Activated T-cell treated with anti-CD3 and anti-CD28 coated beads, Interleukin-2, amount 50 U/mL, for 72 hours (primary cell): ENCODE results near the gene XPO6. TPM values are rescaled to one million over a fixed set of nuclear protein-coding genes. Genes with fewer than 3 reads are reported as not detected.
A peak's percentile ranks its signal among the peaks of the same experiment; 100 is the strongest.

Experiments
- ATAC-seq, 2 donors: fragments of 150-1000 bp; cut with Tn5 transposase; replicated peaks in 1 of 2; 2 replicates each; pipeline ENCODE4 v1.10.0; 2021; ENCODE audit warnings: moderate library complexity in 2 of 2, mild to moderate bottlenecking in 1 of 2
- DNase-seq, 2 donors: peaks; one replicate each; pipeline ENCODE4 v3.0.0; 2021 to 2022; ENCODE audit warnings: mixed read lengths in 1 of 2
- H3K27ac Mint-ChIP-seq: one replicate; pipeline ENCODE4 v1.8.0; 2022; ENCODE audit warnings: mild to moderate bottlenecking, moderate library complexity, mixed read lengths
- H3K27me3 Mint-ChIP-seq: one replicate; pipeline ENCODE4 v1.8.0; 2022; ENCODE audit warnings: low read depth, mixed read lengths
- H3K36me3 Mint-ChIP-seq, 2 donors: one replicate each; pipeline ENCODE4 v1.8.0; 2022; ENCODE audit warnings: mixed read lengths in 2 of 2, mild to moderate bottlenecking in 1 of 2; ENCODE audit not compliant: insufficient read depth in 2 of 2
- H3K4me1 Mint-ChIP-seq: one replicate; pipeline ENCODE4 v1.8.0; 2022; ENCODE audit warnings: low read depth, mixed read lengths
- H3K4me3 Mint-ChIP-seq, 2 donors: one replicate each; pipeline ENCODE4 v1.8.0; 2022; ENCODE audit warnings: mild to moderate bottlenecking in 2 of 2, mixed read lengths in 2 of 2, moderate library complexity in 2 of 2
- H3K9me3 Mint-ChIP-seq, 2 donors: one replicate each; pipeline ENCODE4 v1.8.0; 2022; ENCODE audit warnings: mixed read lengths in 2 of 2
- total RNA-seq, 2 donors: library from RNA; stranded (reverse); gene quantifications; one replicate each; pipeline ENCODE4 v1.2.3, GENCODE V29; 2022

Gene XPO6
- total RNA-seq, 2 donors from 2014 or later: 276 to 279 TPM

DNA sequence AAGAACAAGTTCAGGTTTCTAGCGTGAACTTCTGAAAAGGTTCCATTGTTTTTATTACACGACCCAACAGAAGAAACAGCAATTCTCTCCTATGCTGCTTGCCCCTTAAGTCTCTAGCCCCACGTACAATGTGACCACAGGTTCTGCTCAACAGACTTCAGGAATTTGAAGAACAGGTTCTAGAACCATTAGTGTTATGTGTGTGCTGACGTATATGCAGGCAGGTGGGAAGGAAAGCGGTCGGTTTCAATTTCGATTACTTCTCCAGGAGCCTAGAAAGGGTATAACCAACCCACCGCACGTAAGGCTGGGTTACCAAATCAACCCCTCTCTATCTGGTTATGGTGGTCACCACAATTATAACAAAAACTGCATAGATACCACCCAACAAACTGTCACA is 39.4 kb downstream of the XPO6 start:
- H3K9me3 Mint-ChIP-seq: no peaks in the 10 kb centered on the region
- peaks cover 17 to 42% of the 10 kb centered on the region in 2 donors for H3K36me3 Mint-ChIP-seq
- peak overlapping the region; percentile 77 for H3K27ac Mint-ChIP-seq
- ATAC-seq (no peak), DNase-seq (no peak)
- peaks cover 69% of the 10 kb centered on the region for H3K4me1 Mint-ChIP-seq
- no peaks in the 10 kb centered on the region for H3K27me3 Mint-ChIP-seq
- no peak overlapping the region for H3K4me3 Mint-ChIP-seq

DNA sequence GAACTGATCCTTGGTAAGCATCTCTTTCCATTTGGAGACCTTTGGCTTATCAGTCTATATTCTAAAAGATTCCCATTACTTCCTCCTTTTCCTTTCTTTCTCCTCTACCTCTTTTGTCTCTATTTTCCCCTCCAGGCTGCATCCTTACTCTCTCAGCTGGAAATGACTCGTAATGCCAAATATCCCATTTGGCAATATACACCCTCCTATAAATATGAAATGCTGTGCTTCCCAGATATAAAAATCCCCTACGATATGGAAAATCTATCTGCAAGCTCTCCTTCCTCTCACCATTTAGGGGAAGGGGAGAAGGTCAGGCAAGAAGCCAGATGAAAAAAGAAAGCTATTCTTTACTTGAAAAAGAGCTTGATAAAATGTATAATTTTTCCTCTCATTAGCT is 39.9 kb downstream of the XPO6 start:
- no peak overlapping the region for H3K4me3 Mint-ChIP-seq
- DNase-seq (no peak), ATAC-seq (no peak)
- no peaks in the 10 kb centered on the region for H3K27me3 Mint-ChIP-seq
- H3K9me3 Mint-ChIP-seq: no peaks in the 10 kb centered on the region
- H3K27ac Mint-ChIP-seq: peak overlapping the region; percentile 77
- H3K4me1 Mint-ChIP-seq: peaks cover 69% of the 10 kb centered on the region
- peaks cover 22 to 44% of the 10 kb centered on the region in 2 donors for H3K36me3 Mint-ChIP-seq

DNA sequence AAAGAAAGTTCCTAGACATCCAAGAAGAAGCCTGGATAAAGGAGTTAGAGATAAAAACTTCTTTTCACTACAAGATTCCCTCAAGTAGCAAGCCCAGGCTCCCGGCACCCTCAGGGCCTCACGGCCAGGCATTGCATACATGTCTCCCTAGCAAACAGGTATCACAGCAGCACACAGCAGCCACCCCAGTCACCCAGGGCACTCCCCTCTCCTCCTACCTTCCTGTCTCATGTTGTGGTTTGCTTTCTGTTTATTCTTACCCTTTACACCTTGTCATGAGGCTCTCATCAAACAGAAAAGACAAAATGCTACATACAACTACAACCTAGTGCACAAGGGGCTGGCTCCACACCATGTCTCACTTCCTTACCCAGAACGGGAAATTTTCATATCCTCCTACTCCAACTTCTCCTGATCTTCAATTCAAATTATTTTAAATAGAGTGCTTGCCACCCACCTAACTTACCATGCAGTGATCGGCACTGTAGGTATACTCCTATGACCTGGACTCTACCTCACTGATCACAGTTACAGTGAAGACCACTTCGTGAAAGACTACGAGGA is 42.7 kb downstream of the XPO6 start:
- H3K36me3 Mint-ChIP-seq: peaks cover 20 to 35% of the 10 kb centered on the region in 2 donors

DNA sequence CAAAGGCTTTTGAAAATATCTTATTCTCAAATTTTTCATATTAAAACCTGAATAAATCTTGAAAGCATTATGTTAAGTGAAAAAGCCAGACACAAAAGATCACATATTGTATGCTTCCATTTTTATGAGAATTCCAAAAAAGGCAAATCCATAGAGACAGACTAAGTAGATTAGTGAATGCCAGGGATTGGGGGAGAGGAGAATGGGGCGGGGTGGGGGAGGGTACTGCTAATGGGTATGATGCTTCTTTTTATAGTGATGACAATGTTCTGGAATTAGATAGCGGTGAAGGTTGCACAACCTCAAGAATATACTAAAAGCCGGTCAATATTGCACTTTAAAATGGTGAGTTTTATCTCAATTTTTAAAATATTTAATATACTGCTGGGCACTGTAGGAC is 44.0 kb downstream of the XPO6 start:
- no peak for DNase-seq
- Mint-ChIP-seq H3K36me3 (peaks cover 21 to 30% of the 10 kb centered on the region in 2 donors), H3K4me3 (peak overlapping the region; percentile 45 to 58), H3K27me3 (no peaks in the 10 kb centered on the region), H3K9me3 (no peaks in the 10 kb centered on the region), H3K4me1 (peaks cover 82% of the 10 kb centered on the region), H3K27ac (peak overlapping the region; percentile 66)
- no peak for ATAC-seq

More for the DNA sequence above, 42.7 kb downstream of the XPO6 start:
- peak overlapping the region; percentile 23 to 74 for H3K4me3 Mint-ChIP-seq
- peak overlapping the region; percentile 42 for H3K27ac Mint-ChIP-seq
- peak; percentile 60 to 66 for ATAC-seq
- H3K9me3 Mint-ChIP-seq: no peaks in the 10 kb centered on the region
- peak; percentile 45 for DNase-seq
- H3K27me3 Mint-ChIP-seq: no peaks in the 10 kb centered on the region
- H3K4me1 Mint-ChIP-seq: peaks cover 72% of the 10 kb centered on the region

DNA sequence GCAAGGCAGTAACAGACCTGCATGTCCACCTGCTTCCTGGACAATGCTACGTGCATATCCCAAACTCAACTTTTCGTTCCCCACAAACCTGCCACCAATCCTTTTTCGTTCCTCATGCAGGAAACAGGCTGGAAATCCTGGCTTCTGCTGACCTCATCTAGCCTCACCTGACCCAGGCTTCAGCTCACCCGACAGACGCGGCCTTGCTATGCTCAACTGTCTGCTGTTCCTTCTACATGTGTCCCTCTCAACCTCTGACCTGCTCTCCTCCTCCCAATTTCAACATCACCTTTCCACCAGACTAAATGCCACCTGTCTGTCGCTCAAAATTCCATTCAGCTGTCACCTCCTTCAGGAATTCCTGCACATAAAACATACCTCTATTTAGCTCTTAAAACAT is 44.5 kb downstream of the XPO6 start:
- Mint-ChIP-seq H3K27ac (peak overlapping the region; percentile 66), H3K36me3 (peaks cover 17 to 32% of the 10 kb centered on the region in 2 donors), H3K27me3 (no peaks in the 10 kb centered on the region), H3K4me3 (peak overlapping the region; percentile 45 to 58), H3K4me1 (peaks cover 80% of the 10 kb centered on the region), H3K9me3 (no peaks in the 10 kb centered on the region)
- ATAC-seq: no peak
- no peak for DNase-seq

DNA sequence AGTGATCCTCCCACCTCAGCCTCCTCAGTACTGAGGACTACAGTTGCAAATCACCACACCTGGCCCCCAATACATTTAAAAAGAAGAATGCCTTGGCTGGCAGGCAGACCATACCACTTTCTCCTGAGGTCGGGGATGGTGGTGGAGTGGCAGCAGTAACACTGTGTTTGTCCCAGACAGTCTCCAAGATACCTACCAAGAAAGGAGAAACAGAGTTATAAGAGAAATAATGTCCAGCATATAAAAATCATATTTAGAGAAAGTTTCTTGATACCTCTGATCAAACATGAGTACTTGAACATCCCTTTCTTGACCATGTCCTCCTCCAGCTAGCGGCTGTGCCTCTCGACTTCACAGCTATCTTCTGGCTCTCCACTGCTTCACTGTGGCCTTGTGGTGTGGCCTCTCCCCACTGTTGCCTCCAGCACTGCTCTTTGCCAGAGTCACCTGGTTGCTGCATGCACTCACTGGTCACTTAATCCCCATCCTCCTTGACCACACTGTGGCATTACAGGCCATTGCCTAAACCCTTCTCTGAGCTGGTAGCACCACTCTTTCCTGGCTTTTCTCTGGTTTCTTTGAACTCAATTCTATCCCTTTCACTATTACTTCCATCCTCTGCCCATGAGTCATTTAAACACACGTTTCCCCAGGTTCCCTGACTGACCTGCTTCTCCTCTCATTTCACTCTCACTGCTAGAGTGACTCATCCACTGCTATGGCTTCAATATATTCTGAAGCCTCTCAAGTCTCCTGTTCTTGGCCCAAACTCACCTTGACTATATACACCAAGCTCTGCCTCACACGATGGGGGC is 45.2 kb downstream of the XPO6 start:
- ATAC-seq: peak; percentile 92 to 94
- Mint-ChIP-seq H3K27me3 (no peaks in the 10 kb centered on the region), H3K9me3 (no peaks in the 10 kb centered on the region)

DNA sequence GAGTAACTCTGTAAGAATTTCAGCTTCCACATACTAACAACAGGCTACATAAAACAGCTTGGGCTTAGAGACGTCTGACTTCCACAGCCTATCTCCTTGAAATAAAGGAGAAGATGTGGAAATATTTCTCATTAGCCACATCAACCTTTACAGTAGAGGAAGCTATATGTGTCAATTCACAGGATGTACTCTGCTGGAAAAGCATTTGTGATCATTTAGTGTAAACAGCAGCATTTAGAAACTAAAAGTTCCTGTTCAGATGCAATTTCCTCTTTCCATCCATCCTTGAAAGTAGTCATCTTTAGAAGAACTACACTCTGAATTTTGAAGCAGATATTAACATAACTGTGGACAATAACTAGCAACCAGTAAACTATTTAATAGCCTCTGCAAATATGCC is 46.2 kb downstream of the XPO6 start:
- DNase-seq (no peak), ATAC-seq (no peak)
- peaks cover 17 to 32% of the 10 kb centered on the region in 2 donors for H3K36me3 Mint-ChIP-seq
- H3K27me3 Mint-ChIP-seq: no peaks in the 10 kb centered on the region
- peak overlapping the region; percentile 62 for H3K27ac Mint-ChIP-seq
- peak overlapping the region; percentile 28 to 32 for H3K4me3 Mint-ChIP-seq
- peaks cover 89% of the 10 kb centered on the region for H3K4me1 Mint-ChIP-seq
- H3K9me3 Mint-ChIP-seq: no peaks in the 10 kb centered on the region

More for the DNA sequence above, 45.2 kb downstream of the XPO6 start:
- peak overlapping the region; percentile 45 to 58 for H3K4me3 Mint-ChIP-seq
- H3K4me1 Mint-ChIP-seq: peaks cover 80% of the 10 kb centered on the region
- H3K27ac Mint-ChIP-seq: peak overlapping the region; percentile 66
- peaks cover 17 to 32% of the 10 kb centered on the region in 2 donors for H3K36me3 Mint-ChIP-seq
- DNase-seq: peak; percentile 45 to 69

DNA sequence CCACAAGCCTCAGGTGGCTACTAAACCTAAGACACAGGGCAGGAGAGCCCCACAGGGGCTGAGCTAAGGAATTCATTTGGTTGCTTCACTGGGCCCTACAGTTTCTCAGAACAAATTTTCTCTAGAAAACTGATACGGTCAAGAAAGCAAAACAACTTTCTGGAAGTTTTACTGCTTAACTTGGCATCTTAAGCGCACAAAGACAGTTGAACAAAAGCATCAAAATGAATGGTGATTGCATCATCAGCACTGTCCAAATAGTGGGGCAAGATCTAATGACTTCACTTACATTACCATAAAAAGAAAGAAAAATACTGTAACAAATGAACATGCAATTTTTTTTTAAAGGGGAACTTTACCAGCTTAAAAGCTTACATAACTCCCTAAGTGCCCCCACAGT is 47.6 kb downstream of the XPO6 start:
- no peaks in the 10 kb centered on the region for H3K27me3 Mint-ChIP-seq
- H3K4me3 Mint-ChIP-seq: peak overlapping the region; percentile 20 to 28
- H3K36me3 Mint-ChIP-seq: peaks cover 17 to 32% of the 10 kb centered on the region in 2 donors
- peak overlapping the region; percentile 89 for H3K27ac Mint-ChIP-seq
- H3K4me1 Mint-ChIP-seq: peaks cover 88% of the 10 kb centered on the region
- no peaks in the 10 kb centered on the region for H3K9me3 Mint-ChIP-seq
- ATAC-seq: no peak
- no peak for DNase-seq

DNA sequence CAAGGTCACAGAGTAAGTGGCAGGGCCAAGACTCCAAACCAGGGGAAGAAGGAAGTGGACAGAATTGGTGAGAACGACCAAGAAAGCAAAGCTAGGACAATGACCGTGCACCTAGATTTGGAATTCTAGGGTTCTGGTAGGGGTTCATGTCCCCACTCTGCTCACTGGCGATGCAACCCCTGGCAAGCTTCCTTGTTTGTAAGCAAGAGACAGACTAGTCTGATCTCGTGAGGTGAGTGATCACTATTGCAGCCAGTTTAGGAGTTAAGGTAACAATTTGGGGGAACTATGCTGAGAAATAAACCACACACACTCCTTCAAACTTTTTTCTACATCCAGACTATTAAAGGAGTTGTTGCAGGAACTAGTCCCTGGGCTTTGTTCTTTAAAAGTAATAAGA is 48.1 kb downstream of the XPO6 start:
- Mint-ChIP-seq H3K36me3 (peaks cover 15 to 29% of the 10 kb centered on the region in 2 donors), H3K4me3 (peak overlapping the region; percentile 19 to 20), H3K27me3 (no peaks in the 10 kb centered on the region), H3K4me1 (peaks cover 88% of the 10 kb centered on the region), H3K9me3 (no peaks in the 10 kb centered on the region), H3K27ac (peak overlapping the region; percentile 89)
- DNase-seq (peak in 1 of 2 donors; percentile 16), ATAC-seq (peak in 1 of 2 donors; percentile 13)

DNA sequence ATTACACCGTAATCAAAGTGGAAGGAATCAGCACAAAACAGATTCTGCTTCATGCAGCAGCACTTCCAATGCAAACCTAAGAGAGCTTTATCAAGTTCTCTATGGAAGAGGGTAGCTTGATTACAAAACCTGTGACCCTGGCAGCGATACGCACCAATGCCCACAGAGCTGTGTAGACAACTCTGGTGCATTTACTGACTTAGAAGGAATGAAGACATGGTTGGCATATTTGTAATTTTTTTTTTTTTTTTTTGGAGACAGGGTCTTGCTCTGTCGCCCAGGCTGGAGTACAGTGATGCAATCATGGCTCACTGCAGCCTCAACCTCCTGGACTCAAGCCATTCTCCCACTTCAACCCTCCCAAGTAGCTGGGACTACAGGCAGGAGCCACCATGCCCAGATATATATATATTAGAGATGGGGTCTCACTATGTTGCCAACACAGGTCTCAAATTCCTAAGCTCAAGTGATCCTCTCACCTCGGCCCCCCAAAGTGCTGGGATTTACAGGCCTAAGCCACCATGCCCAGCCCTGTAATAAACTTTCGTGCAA is 49.4 kb downstream of the XPO6 start:
- no peak for ATAC-seq
- no peak for DNase-seq
- no peak overlapping the region for H3K4me3 Mint-ChIP-seq
- H3K27ac Mint-ChIP-seq: peak overlapping the region; percentile 42
- H3K9me3 Mint-ChIP-seq: no peaks in the 10 kb centered on the region
- H3K27me3 Mint-ChIP-seq: no peaks in the 10 kb centered on the region
- peaks cover 15 to 26% of the 10 kb centered on the region in 2 donors for H3K36me3 Mint-ChIP-seq
- peaks cover 83% of the 10 kb centered on the region for H3K4me1 Mint-ChIP-seq

DNA sequence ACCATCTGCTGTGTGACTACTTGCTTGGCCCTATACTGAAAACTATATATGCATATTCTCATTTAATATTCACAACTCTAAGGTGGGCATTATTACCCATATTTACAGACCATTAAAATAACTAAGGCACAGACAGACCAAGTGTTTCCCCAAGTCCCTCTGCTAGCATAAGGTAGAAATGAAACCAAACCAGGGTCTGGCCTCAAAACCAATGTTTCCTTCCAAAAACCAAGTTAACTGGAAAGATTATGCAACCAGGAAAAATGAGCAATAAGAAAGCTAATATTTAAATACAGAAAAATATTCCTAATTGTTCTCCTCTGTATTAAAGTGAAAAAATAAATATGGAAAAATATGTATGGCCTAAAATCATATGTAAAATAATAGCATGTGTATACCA is 50.1 kb downstream of the XPO6 start:
- Mint-ChIP-seq H3K4me3 (no peak overlapping the region), H3K36me3 (peaks cover 7 to 22% of the 10 kb centered on the region in 2 donors), H3K27me3 (no peaks in the 10 kb centered on the region), H3K4me1 (peaks cover 80% of the 10 kb centered on the region), H3K27ac (peak overlapping the region; percentile 23), H3K9me3 (no peaks in the 10 kb centered on the region)
- ATAC-seq: no peak
- DNase-seq: no peak

DNA sequence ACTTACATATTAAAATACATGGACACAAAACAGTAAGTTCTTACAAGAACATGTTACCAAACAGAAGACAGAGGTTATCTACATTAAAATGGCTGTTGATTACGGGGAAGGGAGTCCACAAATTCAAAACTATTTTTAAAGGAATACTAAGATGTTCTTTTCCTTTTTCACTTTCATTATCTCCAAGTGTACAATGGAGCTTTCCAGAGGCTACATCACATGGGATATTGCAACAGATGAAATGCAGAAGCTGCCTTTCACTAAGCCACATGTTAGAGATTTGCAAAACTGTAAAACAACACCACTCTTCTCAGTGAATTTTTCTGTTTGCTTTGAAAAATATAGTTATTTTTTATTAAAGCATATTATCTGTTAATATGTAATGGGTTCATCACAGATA is 53.6 kb downstream of the XPO6 start:
- Mint-ChIP-seq H3K27ac (peak overlapping the region; percentile 67), H3K9me3 (no peaks in the 10 kb centered on the region), H3K27me3 (no peaks in the 10 kb centered on the region), H3K4me1 (peaks cover 67% of the 10 kb centered on the region), H3K36me3 (peaks cover 7 to 30% of the 10 kb centered on the region in 2 donors), H3K4me3 (no peak overlapping the region)
- ATAC-seq (no peak), DNase-seq (no peak)

DNA sequence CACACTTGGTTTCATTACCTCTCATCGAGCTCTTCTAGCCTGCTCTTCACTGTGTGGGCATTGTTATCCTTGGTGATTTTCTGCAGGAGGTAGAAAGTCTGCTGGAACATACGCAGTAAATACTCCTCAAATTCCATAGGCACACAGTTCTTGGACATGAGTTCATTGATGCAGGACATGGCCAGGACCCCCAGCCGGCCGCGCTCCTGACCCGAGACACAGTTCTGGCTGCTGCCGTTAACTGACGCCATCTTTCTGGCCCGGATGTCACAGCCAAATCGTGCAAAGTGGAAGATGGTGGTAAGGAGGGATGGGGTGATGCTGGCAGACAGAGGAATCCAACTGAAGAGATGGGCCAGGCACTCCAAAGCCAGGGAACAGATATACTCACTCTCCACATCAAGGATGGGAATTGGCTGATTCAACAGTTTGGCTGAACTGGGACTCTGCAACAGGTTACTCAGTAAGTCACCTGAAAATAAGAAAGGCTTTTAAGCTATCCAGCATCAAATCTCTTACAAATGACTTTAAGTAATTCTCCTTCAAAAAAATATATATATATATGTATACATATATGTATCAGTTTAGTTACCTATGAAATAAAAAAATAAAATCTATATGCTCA is 55.6 kb downstream of the XPO6 start:
- DNase-seq (no peak), ATAC-seq (no peak)
- Mint-ChIP-seq H3K4me3 (no peak overlapping the region), H3K4me1 (peaks cover 58% of the 10 kb centered on the region), H3K27me3 (no peaks in the 10 kb centered on the region), H3K9me3 (no peaks in the 10 kb centered on the region), H3K27ac (peak overlapping the region; percentile 93), H3K36me3 (peaks cover 10 to 34% of the 10 kb centered on the region in 2 donors)
